Pulmonary artery endothelial cell (primary cell): ENCODE data around the gene GATA5. TPM values are rescaled to one million over a fixed set of nuclear protein-coding genes. Genes with fewer than 3 reads are reported as not detected.
"Not testable (repeated sequence)": the region's sequence is repeated elsewhere in the genome, so short reads cannot be mapped to it uniquely, and the experiment has no call there.

Experiments
- DNase-seq: peaks from one replicate; pipeline ENCODE4 v3.0.0-alpha.2; 2011; ENCODE audit warnings: low read depth, low spot score
- total RNA-seq: library from RNA; depleted of rRNA; stranded (reverse); fragments of >200 nt; gene quantifications from 2 replicates; pipeline ENCODE4 v1.2.3, GENCODE V29; 2014

Gene GATA5
- total RNA-seq, 1 donor from 2014 or later = 0.07 TPM

- no peak for DNase-seq
Observed at GRCh38 chr20:62505337-62506045, 29.7 kb upstream of the GATA5 start.

- no peak for DNase-seq
Observed at GRCh38 chr20:62504323-62504722, 28.5 kb upstream of the GATA5 start.

- no peak for DNase-seq
Observed at GRCh38 chr20:62503401-62504178, 27.8 kb upstream of the GATA5 start.

- no peak for DNase-seq
Observed at GRCh38 chr20:62502496-62503095, 26.8 kb upstream of the GATA5 start.

GRCh38 chr20:62501801-62502495 lies 26.2 kb upstream of the GATA5 start:
- peak; percentile 83 for DNase-seq

- DNase-seq = peak; percentile 13
Observed at GRCh38 chr20:62500237-62500864, 24.6 kb upstream of the GATA5 start.

- no peak for DNase-seq
Observed at GRCh38 chr20:62499758-62500236, 24.0 kb upstream of the GATA5 start.

- no peak for DNase-seq
Observed at GRCh38 chr20:62498874-62499273, 23.1 kb upstream of the GATA5 start.

GRCh38 chr20:62496568-62497218 lies 20.9 kb upstream of the GATA5 start:
- DNase-seq = no peak

GRCh38 chr20:62495749-62496567 lies 20.2 kb upstream of the GATA5 start:
- no peak for DNase-seq

GRCh38 chr20:62494980-62495748 lies 19.4 kb upstream of the GATA5 start:
- DNase-seq = no peak

- no peak for DNase-seq
Observed at GRCh38 chr20:62494537-62494936, 18.7 kb upstream of the GATA5 start.

- DNase-seq = no peak
Observed at GRCh38 chr20:62493886-62494285, 18.1 kb upstream of the GATA5 start.

- DNase-seq = no peak
Observed at GRCh38 chr20:62493253-62493885, 17.6 kb upstream of the GATA5 start.

- DNase-seq = no peak
Observed at GRCh38 chr20:62492711-62493110, 16.9 kb upstream of the GATA5 start.

- DNase-seq = not testable (repeated sequence)
Observed at GRCh38 chr20:62490783-62491182, 15.0 kb upstream of the GATA5 start.

GRCh38 chr20:62489932-62490263 lies 14.1 kb upstream of the GATA5 start:
- no peak for DNase-seq

GRCh38 chr20:62489186-62489931 lies 13.6 kb upstream of the GATA5 start:
- DNase-seq = no peak
